H9 (cell line): ENCODE measurements around the gene MARS1. TPM values are rescaled to one million over a fixed set of nuclear protein-coding genes. Genes with fewer than 3 reads are reported as not detected.

ENCODE experiments used
- DNase-seq: peaks from one replicate; pipeline ENCODE4 v3.0.0-alpha.2; 2017
- H2AFZ ChIP-seq: one replicate; pipeline ENCODE4 v1.6.1; 2013; ENCODE audit warnings: mild to moderate bottlenecking, low read length, control low read depth, moderate library complexity
- H2AK5ac ChIP-seq: 2 replicates; pipeline ENCODE4 v1.6.1; 2013; ENCODE audit warnings: low read length, control low read depth, mixed read lengths; ENCODE audit not compliant: insufficient read length
- H2BK120ac ChIP-seq: one replicate; pipeline ENCODE4 v1.6.1; 2013; ENCODE audit warnings: low read depth, mild to moderate bottlenecking, low read length, control low read depth, inconsistent platforms; ENCODE audit not compliant: poor library complexity, severe bottlenecking
- H2BK12ac ChIP-seq: 2 replicates; pipeline ENCODE4 v1.6.1; 2013; ENCODE audit warnings: low read length, control low read depth, mixed read lengths, low read depth; ENCODE audit not compliant: insufficient read length
- H2BK15ac ChIP-seq: 2 replicates; pipeline ENCODE4 v1.6.1; 2013; ENCODE audit warnings: low read depth, low read length, control low read depth
- H2BK20ac ChIP-seq: one replicate; pipeline ENCODE4 v1.6.1; 2013; ENCODE audit warnings: low read depth, mild to moderate bottlenecking, low read length, control low read depth, inconsistent platforms; ENCODE audit not compliant: poor library complexity, severe bottlenecking
- H2BK5ac ChIP-seq: 2 replicates; pipeline ENCODE4 v1.6.1; 2013; ENCODE audit warnings: low read length, control low read depth, mixed read lengths; ENCODE audit not compliant: insufficient read length
- H3K14ac ChIP-seq: 2 replicates; pipeline ENCODE4 v1.6.1; 2013; ENCODE audit warnings: low read length, control low read depth; ENCODE audit not compliant: insufficient read depth
- H3K18ac ChIP-seq: 2 replicates; pipeline ENCODE4 v1.6.1; 2013; ENCODE audit warnings: low read depth, mild to moderate bottlenecking, mixed read lengths, low read length, control low read depth; ENCODE audit not compliant: insufficient read length
- H3K23ac ChIP-seq: 2 replicates; pipeline ENCODE4 v1.6.1; 2013; ENCODE audit warnings: low read length, control low read depth, mixed read lengths, low read depth; ENCODE audit not compliant: insufficient read length
- H3K23me2 ChIP-seq: 2 replicates; pipeline ENCODE4 v1.6.1; 2013; ENCODE audit warnings: low read depth, mild to moderate bottlenecking, mixed read lengths, low read length, control low read depth; ENCODE audit not compliant: insufficient read length, poor library complexity, severe bottlenecking
- H3K27ac ChIP-seq: 2 replicates; pipeline ENCODE4 v1.5.1; 2013; ENCODE audit warnings: low read length, control low read depth, mixed read lengths, low read depth; ENCODE audit not compliant: insufficient read length
- H3K27me3 ChIP-seq: 2 replicates; pipeline ENCODE4 v1.6.1; 2013; ENCODE audit warnings: low read length, control low read depth, inconsistent platforms; ENCODE audit not compliant: insufficient read depth
- H3K4ac ChIP-seq: 2 replicates; pipeline ENCODE4 v1.6.1; 2013; ENCODE audit warnings: low read depth, mild to moderate bottlenecking, control low read depth, inconsistent platforms, low read length, moderate library complexity
- H3K4me1 ChIP-seq: 2 replicates; pipeline ENCODE4 v1.6.1; 2013; ENCODE audit warnings: low read length, control low read depth, inconsistent platforms; ENCODE audit not compliant: insufficient read depth
- H3K4me2 ChIP-seq: 2 replicates; pipeline ENCODE4 v1.6.1; 2013; ENCODE audit warnings: low read length, control low read depth, mixed read lengths; ENCODE audit not compliant: insufficient read length, insufficient read depth
- H3K56ac ChIP-seq: 2 replicates; pipeline ENCODE4 v1.6.1; 2013; ENCODE audit warnings: low read depth, mild to moderate bottlenecking, mixed read lengths, low read length, control low read depth; ENCODE audit not compliant: insufficient read length
- H3K79me1 ChIP-seq: 2 replicates; pipeline ENCODE4 v1.6.1; 2013; ENCODE audit warnings: low read depth, mild to moderate bottlenecking, moderate library complexity, low read length, control low read depth, inconsistent platforms; ENCODE audit not compliant: insufficient read depth, poor library complexity, severe bottlenecking
- H3K79me2 ChIP-seq: 2 replicates; pipeline ENCODE4 v1.6.1; 2013; ENCODE audit warnings: low read length, control low read depth, inconsistent platforms; ENCODE audit not compliant: insufficient read depth
- H3K9ac ChIP-seq: 2 replicates; pipeline ENCODE4 v1.6.1; 2013; ENCODE audit warnings: low read length, control low read depth, mixed read lengths; ENCODE audit not compliant: insufficient read length; ENCODE audit errors: extremely low read depth
- H3K9me3 ChIP-seq: one replicate; pipeline ENCODE4 v1.6.1; 2013; ENCODE audit warnings: low read depth, low read length, inconsistent platforms; ENCODE audit not compliant: control insufficient read depth
- H3T11ph ChIP-seq: one replicate; pipeline ENCODE4 v1.6.1; 2013; ENCODE audit warnings: mild to moderate bottlenecking, low read length, control low read depth, inconsistent platforms
- H4K20me1 ChIP-seq: one replicate; pipeline ENCODE4 v1.6.1; 2013; ENCODE audit not compliant: control insufficient read depth, insufficient read length, insufficient read depth
- H4K5ac ChIP-seq: 2 replicates; pipeline ENCODE4 v1.6.1; 2013; ENCODE audit warnings: low read depth, mild to moderate bottlenecking, mixed read lengths, low read length, control low read depth; ENCODE audit not compliant: insufficient read length
- H4K8ac ChIP-seq: replicated peaks from 2 replicates; pipeline ENCODE4 v1.6.1; 2013; ENCODE audit warnings: low read length, control low read depth, mixed read lengths, low read depth; ENCODE audit not compliant: insufficient read length
- H4K91ac ChIP-seq: 2 replicates; pipeline ENCODE4 v1.6.1; 2013; ENCODE audit warnings: low read depth, mild to moderate bottlenecking, moderate library complexity, mixed read lengths, low read length, control low read depth; ENCODE audit not compliant: insufficient read length
- H3K27ac Mint-ChIP-seq, 3 experiments: 2 replicates in 2 of 3; 3 replicates in 1 of 3; pipeline ENCODE4 v1.8.0; 2020 to 2021; ENCODE audit warnings: mixed read lengths in 3 of 3, mild to moderate bottlenecking in 1 of 3, moderate library complexity in 1 of 3
- H3K27me3 Mint-ChIP-seq: 2 replicates; pipeline ENCODE4 v1.8.0; 2021; ENCODE audit warnings: low read depth, mild to moderate bottlenecking, moderate library complexity, mixed read lengths
- H3K36me3 Mint-ChIP-seq, 3 experiments: 2 replicates in 2 of 3; 3 replicates in 1 of 3; pipeline ENCODE4 v1.8.0; 2020 to 2021; ENCODE audit warnings: low read depth in 3 of 3, mixed read lengths in 3 of 3; ENCODE audit not compliant: insufficient read depth in 1 of 3
- H3K4me1 Mint-ChIP-seq, 2 experiments: 2 replicates each; pipeline ENCODE4 v1.8.0; 2020; ENCODE audit warnings: mixed read lengths in 2 of 2
- H3K4me3 Mint-ChIP-seq, 2 experiments: 2 replicates in 1 of 2; 3 replicates in 1 of 2; pipeline ENCODE4 v1.8.0; 2020 to 2021; ENCODE audit warnings: mild to moderate bottlenecking in 2 of 2, mixed read lengths in 2 of 2, moderate library complexity in 1 of 2
- H3K9me3 Mint-ChIP-seq, 2 experiments: 2 replicates in 1 of 2; 3 replicates in 1 of 2; pipeline ENCODE4 v1.8.0; 2020; ENCODE audit warnings: mild to moderate bottlenecking in 2 of 2, mixed read lengths in 2 of 2, moderate library complexity in 1 of 2
- WGBS: extraction: QIAGEN DNeasy Blood & Tissue Kit; methylation state at CpG from one replicate; pipeline ENCODE4 v1.1.7; 2013; ENCODE audit warnings: missing lambda C conversion rate, low lambda C conversion rate, mixed read lengths; ENCODE audit not compliant: insufficient read length; ENCODE audit errors: extremely low coverage; 5-methylcytosine and 5-hydroxymethylcytosine counted together
- total RNA-seq: library from RNA; stranded (reverse); gene quantifications from 2 replicates; pipeline ENCODE4 v1.2.1, GENCODE V29; 2021
- TF ChIP-seq, protein P1 (sequence below): fragments of 200-600 bp; sonication (generic); conservative IDR thresholded peaks from 3 replicates; pipeline ENCODE4 v1.8.0; 2021; ENCODE audit warnings: antibody characterized with exemption, mild to moderate bottlenecking

Gene MARS1
- total RNA-seq, 1 experiment from 2014 or later, result 368 TPM

DNA sequence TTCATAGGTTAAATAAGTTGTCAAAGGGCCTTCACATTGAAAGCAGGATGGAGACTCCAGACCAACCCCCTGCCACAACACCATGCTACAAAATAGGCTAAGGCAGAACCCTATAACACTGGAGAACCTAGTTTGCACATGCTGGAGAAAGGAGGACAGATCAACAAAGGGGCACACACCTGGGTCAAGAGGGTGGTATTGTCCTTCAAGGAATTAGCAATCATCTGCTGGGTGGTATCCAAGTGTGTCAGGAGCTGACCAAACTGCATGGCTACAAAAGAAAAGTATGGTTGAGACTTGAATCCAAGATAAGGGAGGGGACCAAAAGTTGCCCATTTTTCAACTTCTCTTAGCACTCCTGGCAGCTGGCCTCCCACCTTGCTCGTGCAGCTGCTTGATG lies 44.0 kb downstream of the MARS1 start:
- Histone ChIP-seq H4K20me1 (no peaks in the 10 kb centered on the region), H3K79me2 (no peaks in the 10 kb centered on the region), H3K18ac (no peak overlapping the region), H3K27me3 (no peaks in the 10 kb centered on the region), H2AFZ (no peak overlapping the region), H3K4me1 (no peaks in the 10 kb centered on the region; the same call in none of the 2 replicates), H2BK15ac (no peak overlapping the region), H3K9ac (no peak overlapping the region), H3K79me1 (no peaks in the 10 kb centered on the region), H3K4me2 (no peak overlapping the region), H3K9me3 (no peaks in the 10 kb centered on the region), H3K23me2 (no peaks in the 10 kb centered on the region), H2BK5ac (no peak overlapping the region), H3K27ac (no peak overlapping the region), H2BK20ac (no peak overlapping the region), H3K14ac (no peak overlapping the region), H3K23ac (no peak overlapping the region), H3K4ac (no peak overlapping the region), H4K91ac (no peak overlapping the region), H2AK5ac (no peak overlapping the region), H3K56ac (no peak overlapping the region), H3T11ph (no peak overlapping the region), H4K5ac (no peak overlapping the region), H4K8ac (no peak overlapping the region), H2BK12ac (no peak overlapping the region), H2BK120ac (no peak overlapping the region)
- no peak overlapping the region for H3K27ac Mint-ChIP-seq
- H3K36me3 Mint-ChIP-seq, result peaks cover 22 to 81% (median 81%) of the 10 kb centered on the region in 3 experiments; a peak in 6 of 7 replicates
- no CpG with 5 or more reads among the region's 1 CpG for WGBS
- DNase-seq, result no peak
- no peaks in the 10 kb centered on the region for H3K9me3 Mint-ChIP-seq
- TF ChIP-seq, protein P1, sequence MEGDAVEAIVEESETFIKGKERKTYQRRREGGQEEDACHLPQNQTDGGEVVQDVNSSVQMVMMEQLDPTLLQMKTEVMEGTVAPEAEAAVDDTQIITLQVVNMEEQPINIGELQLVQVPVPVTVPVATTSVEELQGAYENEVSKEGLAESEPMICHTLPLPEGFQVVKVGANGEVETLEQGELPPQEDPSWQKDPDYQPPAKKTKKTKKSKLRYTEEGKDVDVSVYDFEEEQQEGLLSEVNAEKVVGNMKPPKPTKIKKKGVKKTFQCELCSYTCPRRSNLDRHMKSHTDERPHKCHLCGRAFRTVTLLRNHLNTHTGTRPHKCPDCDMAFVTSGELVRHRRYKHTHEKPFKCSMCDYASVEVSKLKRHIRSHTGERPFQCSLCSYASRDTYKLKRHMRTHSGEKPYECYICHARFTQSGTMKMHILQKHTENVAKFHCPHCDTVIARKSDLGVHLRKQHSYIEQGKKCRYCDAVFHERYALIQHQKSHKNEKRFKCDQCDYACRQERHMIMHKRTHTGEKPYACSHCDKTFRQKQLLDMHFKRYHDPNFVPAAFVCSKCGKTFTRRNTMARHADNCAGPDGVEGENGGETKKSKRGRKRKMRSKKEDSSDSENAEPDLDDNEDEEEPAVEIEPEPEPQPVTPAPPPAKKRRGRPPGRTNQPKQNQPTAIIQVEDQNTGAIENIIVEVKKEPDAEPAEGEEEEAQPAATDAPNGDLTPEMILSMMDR, result no peak
- H3K27me3 Mint-ChIP-seq, result no peaks in the 10 kb centered on the region
- H3K4me1 Mint-ChIP-seq, result peaks cover 9 to 16% of the 10 kb centered on the region in 2 experiments
- H3K4me3 Mint-ChIP-seq, result no peak overlapping the region
